ENCODE data around the gene DPEP1.

The DPEP1 gene

GRCh38 chr16:89600427-89600826 is 13.0 kb upstream of the DPEP1 start:
- no peak for DNase-seq

- no peak for DNase-seq
Observed at GRCh38 chr16:89600956-89601355, 12.5 kb upstream of the DPEP1 start.

DNA sequence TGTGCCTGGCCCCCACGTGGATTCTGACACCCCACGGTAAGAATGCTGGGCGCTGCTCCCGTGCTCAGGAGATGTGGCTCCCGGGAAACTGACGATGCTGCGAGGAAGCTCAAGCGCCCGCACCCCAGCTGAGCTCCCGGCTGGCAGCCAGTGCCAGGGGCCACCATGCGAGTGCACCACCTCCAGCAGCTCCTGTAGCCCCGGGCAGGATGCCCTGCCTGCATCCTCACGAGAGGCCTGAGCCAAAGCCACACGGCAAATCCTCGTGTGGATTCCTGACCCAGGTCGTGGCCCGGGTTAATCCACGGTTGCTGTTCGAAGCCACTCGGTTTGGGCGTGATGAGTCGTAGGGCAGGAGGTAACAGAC is 11.6 kb upstream of the DPEP1 start:
- no peak for DNase-seq

DNA sequence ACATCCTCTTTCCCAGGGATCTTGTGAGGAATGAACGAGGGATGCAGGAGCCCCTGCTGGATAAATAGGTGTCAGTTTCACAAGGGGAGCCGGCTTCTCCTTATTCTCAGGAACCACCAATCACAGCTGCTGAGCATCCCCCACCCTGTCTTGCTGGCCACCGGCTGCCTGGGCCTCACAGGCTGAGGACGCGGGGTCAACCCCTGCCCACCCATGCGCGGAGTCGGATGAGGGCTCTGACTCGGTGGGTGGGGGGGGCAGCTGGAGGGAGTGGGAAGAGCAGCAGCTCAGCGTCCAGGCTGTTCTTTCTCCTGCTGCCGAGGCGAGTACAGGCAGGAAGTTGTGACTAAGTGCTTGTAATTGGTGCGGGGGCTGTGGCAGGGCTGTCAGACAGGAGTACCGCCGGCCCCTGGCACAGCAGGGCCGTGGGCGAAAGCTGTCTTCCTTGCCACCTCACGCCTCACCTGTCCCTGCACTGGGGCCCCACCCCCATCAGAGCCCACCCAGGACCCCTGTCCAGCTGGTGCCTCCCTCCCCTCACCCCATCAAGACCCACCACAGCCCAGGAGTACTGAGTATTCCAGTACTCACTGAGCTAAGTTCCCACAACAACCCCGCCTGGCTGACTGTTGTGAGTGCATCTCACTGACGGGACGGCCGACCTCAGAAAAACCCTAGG is 11.0 kb upstream of the DPEP1 start:
- peak; percentile 43 for DNase-seq

- no peak for DNase-seq
Observed at GRCh38 chr16:89602952-89603590, 10.4 kb upstream of the DPEP1 start.

DNA sequence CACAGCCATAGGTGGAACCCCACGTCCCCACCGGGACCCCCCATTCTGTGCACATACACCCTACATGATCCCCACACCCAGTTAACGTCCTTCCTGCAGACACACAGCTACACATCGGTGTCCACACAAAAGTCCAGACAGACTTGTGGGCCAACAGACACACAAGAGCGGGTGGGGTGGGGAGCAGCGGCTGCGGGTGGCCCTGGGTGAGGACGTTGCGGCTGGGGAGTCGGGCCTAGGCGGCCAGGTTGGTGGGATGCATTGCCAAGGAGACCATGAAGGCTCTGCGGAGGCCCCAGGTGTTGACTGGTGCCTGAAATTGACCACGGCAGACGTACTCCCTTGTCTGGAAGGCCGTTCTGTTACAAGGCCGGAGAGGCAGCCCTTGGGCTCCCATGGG is 8.7 kb upstream of the DPEP1 start:
- DNase-seq: no peak

DNA sequence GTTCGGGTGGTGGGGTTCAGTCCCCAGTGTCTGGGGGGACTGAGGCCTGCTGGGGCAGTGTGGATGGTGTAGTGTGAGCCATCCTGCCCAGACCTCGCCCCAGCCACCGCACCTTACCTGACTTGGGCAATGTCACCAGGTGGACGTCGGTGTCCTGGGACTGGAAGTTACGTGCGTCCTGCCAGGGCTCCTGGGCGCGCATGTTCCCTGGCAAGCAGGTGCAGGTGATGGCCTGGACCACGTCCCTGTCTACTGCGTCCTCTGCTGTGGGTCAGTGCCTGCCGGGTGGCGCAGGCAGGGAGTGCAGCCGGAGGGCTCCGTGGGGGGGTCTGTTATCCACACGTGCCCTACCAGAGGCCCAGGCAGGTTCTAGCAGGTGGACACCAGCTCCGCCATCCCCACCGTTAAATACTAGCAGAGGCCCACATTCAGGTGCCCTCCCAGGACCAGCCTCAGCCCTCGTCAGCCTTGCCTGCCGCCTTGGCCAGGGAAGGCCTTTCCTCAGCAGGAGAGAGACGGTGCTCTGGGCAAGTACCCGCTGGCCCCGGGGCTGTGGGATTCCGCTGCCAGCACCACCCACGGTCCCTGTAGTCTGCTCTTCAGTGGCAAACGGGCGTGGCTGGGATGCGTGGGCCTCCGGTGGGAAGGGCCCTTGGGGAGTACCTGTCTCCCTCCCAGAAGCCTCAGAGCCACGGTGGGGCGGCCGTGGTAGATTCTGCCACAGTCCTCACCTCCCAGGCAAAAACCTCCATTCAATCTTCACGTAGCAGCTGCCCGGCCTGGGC is 8.1 kb upstream of the DPEP1 start:
- no peak for DNase-seq

- DNase-seq: no peak
Observed at GRCh38 chr16:89606006-89606405, 7.4 kb upstream of the DPEP1 start.

DNA sequence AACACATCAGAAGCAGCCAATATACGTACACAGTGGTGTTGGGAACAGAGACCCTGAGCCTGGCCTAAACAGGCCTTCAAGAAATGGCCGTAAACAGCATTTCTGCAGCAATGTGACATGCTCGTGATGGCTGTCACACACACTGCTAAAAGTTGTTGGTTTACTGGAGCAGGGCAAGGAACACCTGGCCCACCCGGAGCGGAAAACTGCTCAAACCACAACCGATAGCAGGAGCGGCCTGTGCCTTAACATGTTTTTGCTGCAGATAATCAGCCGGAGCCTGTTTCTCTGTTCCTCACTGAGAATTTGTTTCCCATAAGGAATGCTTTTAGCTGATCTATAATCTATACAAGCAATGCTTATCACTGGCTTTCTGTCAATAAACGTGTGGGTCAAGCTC is 6.0 kb upstream of the DPEP1 start:
- no peak for DNase-seq

DNA sequence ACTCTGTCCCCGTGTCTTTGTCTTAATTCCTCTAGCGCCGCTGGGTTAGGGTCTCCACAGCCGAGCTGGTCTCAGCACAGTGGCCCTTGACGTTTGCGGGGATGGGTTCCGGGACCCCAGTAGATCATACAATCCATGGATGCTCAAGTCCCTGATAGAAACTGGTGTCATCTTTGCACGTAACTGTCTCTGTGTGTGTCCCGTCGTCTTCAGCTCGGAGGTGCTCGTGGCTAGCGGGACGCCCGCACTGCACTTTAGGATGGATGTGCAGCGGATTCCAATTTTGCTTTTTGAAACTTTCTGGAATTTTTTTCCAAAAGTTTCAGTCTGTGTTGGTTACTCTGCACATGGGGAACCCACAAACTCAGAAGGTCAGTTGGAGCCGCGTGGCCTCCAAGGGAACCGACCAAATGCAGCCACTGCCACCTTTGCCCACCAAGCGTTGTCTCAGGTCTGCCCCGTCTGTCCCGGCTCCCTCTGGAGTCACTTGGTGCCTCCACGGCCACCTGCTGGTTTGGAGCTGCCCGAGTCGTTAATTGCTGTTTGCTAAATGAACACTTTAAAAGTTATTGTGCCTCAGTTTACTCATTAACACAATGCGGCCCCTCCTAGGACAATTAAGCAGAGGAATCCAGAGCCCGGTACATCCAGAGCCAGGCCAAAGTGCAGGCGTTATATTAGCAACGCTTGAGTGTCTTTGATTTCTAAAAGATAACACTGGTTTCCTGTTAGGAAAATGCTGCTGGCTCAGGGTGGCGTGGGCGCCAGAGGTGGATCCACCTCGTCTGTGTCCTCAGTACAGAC is 5.3 kb upstream of the DPEP1 start:
- no peak for DNase-seq

DNA sequence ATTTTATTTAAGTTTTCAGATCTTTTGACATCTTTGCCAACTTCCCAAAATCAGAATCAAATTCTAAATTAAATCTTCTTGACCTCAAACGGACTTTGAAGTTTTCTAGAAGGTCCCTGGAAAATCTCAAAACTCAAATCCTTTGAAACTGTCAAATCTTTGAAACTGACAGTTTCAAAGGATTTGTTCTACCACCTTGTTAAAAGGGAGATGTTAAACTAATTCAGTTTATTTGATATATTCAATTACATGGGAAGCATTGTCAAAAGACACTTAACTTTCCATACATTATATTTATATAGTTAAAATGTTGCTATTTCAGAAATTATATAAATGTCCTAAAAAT is 3.4 kb upstream of the DPEP1 start:
- DNase-seq: no peak

DNA sequence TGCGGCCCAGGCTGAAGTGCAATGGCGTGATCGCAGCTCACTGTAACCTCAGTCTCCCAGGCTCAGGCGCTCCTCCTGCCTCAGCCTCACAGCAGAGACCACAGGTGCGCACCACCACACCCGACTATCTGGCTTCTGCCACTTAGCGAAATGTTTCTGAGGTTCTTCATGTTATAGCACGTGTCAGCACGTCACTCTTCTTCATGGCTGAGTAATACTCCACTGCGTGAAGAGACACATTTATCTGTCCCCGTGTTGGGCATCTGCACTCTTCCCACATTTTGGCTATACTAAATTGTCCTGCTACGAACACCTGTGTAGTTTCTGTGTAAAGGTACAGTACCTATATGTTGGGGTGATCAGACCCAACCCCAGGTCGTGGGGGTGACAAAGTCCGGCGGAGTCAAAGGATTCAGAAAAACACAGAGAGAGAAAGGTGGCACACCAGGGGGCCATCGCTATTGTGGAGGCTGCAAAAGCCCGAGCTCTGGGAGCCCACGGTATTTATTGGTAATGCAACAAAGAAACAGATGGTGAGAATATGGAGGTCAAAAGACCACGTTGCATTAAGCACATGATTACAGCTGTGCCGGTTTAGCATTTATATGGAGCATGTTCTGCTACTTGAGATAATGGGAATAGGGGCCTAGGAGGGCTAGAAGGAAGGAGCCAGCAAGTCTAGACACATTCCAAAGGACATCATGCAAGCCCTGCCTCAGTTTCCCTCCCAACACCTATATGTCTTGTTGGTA is 851 bp upstream of the DPEP1 start:
- DNase-seq: no peak

DNA sequence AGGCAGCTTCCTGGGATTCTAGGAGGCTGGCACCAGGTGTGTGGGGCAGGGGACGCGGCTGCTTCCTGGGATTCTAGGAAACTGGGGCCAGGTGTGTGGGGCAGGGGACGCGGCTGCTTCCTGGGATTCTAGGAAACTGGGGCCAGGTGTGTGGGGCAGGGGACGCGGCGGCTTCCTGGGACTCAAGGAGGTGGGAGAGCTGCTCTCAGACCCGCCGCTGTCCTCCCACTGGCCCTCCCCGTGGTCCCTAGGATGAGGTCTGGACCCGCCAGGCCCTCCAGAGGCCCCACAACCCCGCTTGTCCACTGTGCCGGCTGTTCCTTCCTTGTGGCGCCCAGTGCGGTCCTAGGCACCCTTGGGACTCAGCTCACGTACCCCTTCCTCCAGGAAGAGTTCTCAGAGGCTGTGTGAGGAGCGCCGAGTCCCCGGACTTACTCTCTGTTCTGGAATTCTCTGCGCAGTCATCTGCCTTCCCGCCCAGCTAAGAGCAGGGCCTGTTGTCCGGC is 565 bp downstream of the DPEP1 start:
- no peak for DNase-seq

DNA sequence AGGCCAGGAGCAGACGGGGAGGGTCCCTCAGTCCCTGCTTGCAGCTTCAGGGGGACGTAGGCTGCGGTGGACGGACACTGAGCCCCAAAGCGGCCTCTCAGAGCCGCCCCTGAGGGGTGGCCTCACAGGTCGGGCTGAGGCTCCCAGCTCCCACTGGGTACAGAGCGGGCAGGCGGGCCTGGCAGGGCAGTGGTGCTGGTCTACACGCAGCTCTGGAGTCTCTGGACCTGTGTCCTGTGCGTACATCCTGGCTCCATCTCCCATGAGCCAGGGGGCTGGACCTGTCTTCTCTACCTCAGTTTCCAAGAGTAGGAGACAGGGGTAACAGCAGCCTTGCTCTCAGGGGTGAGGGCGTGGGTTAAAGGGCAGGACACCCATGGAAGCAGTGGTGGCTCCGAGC is 1.7 kb downstream of the DPEP1 start:
- no peak for DNase-seq

GRCh38 chr16:89615596-89616090 is 2.2 kb downstream of the DPEP1 start:
- DNase-seq: peak; percentile 37

DNA sequence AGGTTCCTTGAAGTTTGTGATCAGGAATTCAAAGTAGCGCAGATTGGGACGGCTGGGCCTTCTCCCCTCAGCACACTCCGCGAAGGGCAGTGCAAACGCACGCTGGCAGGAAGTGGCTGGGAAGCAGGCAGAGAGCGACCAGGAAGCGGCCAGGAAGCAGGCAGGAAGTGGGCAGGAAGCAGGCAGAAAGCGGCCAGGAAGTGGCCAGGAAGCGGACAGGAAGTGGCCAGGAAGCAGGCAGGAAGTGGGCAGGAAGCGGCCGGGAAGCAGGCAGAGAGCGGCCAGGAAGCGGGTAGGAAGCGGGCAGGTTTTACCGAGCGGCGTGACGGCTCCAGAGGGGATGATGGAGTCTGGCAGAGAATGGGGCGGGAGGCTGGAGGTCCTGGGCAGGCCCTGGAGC is 3.2 kb downstream of the DPEP1 start:
- DNase-seq: peak; percentile 51

GRCh38 chr16:89617036-89617435 is 3.6 kb downstream of the DPEP1 start:
- DNase-seq: no peak

- DNase-seq: no peak
Observed at GRCh38 chr16:89618109-89618998, 4.9 kb downstream of the DPEP1 start.

GRCh38 chr16:89619840-89620239 is 6.4 kb downstream of the DPEP1 start:
- no peak for DNase-seq

GRCh38 chr16:89620406-89620841 is 7.0 kb downstream of the DPEP1 start:
- no peak for DNase-seq

GRCh38 chr16:89621136-89621697 is 7.8 kb downstream of the DPEP1 start:
- no peak for DNase-seq
